HepG2 (cell line): ENCODE measurements around the gene OTOP1. TPM values are rescaled to one million over a fixed set of nuclear protein-coding genes. Genes with fewer than 3 reads are reported as not detected.

Experiments
- AFF4 ChIP-seq: sonication (generic); formaldehyde crosslinking; IDR thresholded peaks from 2 replicates; pipeline ENCODE4 v1.4.0; 2020; ENCODE audit warnings: missing genetic modification reagents
- ATF7 ChIP-seq, 2 experiments: fragments of 450-650 bp in 1 of 2; sonication (generic) in 1 of 2; formaldehyde crosslinking in 1 of 2; IDR thresholded peaks; 2 replicates each; pipeline versions ENCODE4 v1.4.0 to v1.6.1; 2016 to 2020; ENCODE audit warnings: antibody characterized with exemption in 1 of 2, mild to moderate bottlenecking in 1 of 2, missing genetic modification reagents in 1 of 2
- DPF2 ChIP-seq: sonication (generic); formaldehyde crosslinking; IDR thresholded peaks from 2 replicates; pipeline ENCODE4 v1.4.0; 2020; ENCODE audit warnings: mild to moderate bottlenecking, low read depth, missing genetic modification reagents, borderline replicate concordance
- FOSL1 ChIP-seq: sonication (generic); formaldehyde crosslinking; IDR thresholded peaks from 2 replicates; pipeline ENCODE4 v1.9.0; 2021; ENCODE audit warnings: missing genetic modification reagents, borderline replicate concordance
- GMEB1 ChIP-seq: sonication (generic); formaldehyde crosslinking; IDR thresholded peaks from 2 replicates; pipeline ENCODE4 v1.5.1; 2020; ENCODE audit warnings: missing genetic modification reagents, mild to moderate bottlenecking, borderline replicate concordance
- KDM2A ChIP-seq: sonication (generic); formaldehyde crosslinking; IDR thresholded peaks from 2 replicates; pipeline ENCODE4 v1.4.0; 2020; ENCODE audit warnings: low read depth, missing genetic modification reagents, borderline replicate concordance
- KDM4B ChIP-seq: sonication (generic); formaldehyde crosslinking; IDR thresholded peaks from 2 replicates; pipeline ENCODE4 v1.4.0; 2020; ENCODE audit warnings: missing genetic modification reagents
- NFIC ChIP-seq: IDR thresholded peaks from 2 replicates; pipeline ENCODE4 v1.6.1; 2012; ENCODE audit warnings: mild to moderate bottlenecking, low read length, inconsistent platforms
- RAD51 ChIP-seq: fragments of 450-650 bp; IDR thresholded peaks from 2 replicates; pipeline ENCODE4 v1.6.1; 2016; ENCODE audit warnings: borderline replicate concordance
- RFX1 ChIP-seq: fragments of 450-650 bp; IDR thresholded peaks from 2 replicates; pipeline ENCODE4 v1.6.1; 2017
- SMARCE1 ChIP-seq: fragments of 450-650 bp; IDR thresholded peaks from 2 replicates; pipeline ENCODE4 v1.6.1; 2017; ENCODE audit warnings: borderline replicate concordance
- ZNF282 ChIP-seq: fragments of 450-650 bp; IDR thresholded peaks from 2 replicates; pipeline ENCODE4 v1.6.1; 2018; ENCODE audit not compliant: partially characterized antibody
- ZNF530 ChIP-seq: sonication (generic); formaldehyde crosslinking; IDR thresholded peaks from 2 replicates; pipeline ENCODE4 v1.5.0; 2020; ENCODE audit warnings: low read depth, mild to moderate bottlenecking, missing genetic modification reagents
- ZNF569 ChIP-seq: sonication (generic); formaldehyde crosslinking; IDR thresholded peaks from 2 replicates; pipeline ENCODE4 v1.5.0; 2020; ENCODE audit warnings: mild to moderate bottlenecking, missing genetic modification reagents, moderate library complexity, borderline replicate concordance
- ZNF784 ChIP-seq: sonication (generic); formaldehyde crosslinking; IDR thresholded peaks from 2 replicates; pipeline ENCODE4 v1.5.1; 2020; ENCODE audit warnings: missing genetic modification reagents, mild to moderate bottlenecking, borderline replicate concordance
- polyA plus RNA-seq, 8 experiments: library from polyadenylated mRNA; depleted of rRNA in 3 of 8; stranded (reverse) in 7 of 8; unstranded in 1 of 8; fragments of >200 nt; fragmentation: Illumina TruSeq in 4 of 8; extraction: Trizol in 4 of 8; gene quantifications; 2 replicates each; pipeline versions ENCODE4 v1.2.1 to v1.2.3, GENCODE V29; 2011 to 2016; ENCODE audit warnings: low read depth in 4 of 8, missing spikeins in 1 of 8, mixed read lengths in 1 of 8; ENCODE audit not compliant: insufficient read depth in 1 of 8
- total RNA-seq, 5 experiments: library from RNA; depleted of rRNA; stranded (reverse); fragments of >200 nt; fragmentation: Illumina TruSeq; extraction: Trizol; gene quantifications; 2 replicates each; pipeline ENCODE4 v1.2.3, GENCODE V29; 2016; ENCODE audit warnings: low read depth in 1 of 5
- TF ChIP-seq, protein P1 (sequence below): sonication (generic); formaldehyde crosslinking; IDR thresholded peaks from 2 replicates; pipeline ENCODE4 v1.5.1; 2020; ENCODE audit warnings: missing genetic modification reagents, mild to moderate bottlenecking, borderline replicate concordance
- TF ChIP-seq, protein P2 (sequence below): sonication (generic); IDR thresholded peaks from 2 replicates; pipeline ENCODE4 v1.6.1; 2016; ENCODE audit warnings: low read depth, borderline replicate concordance

OTOP1 gene
- total and polyA plus RNA-seq, 2 of the 13 experiments (the other 11 are each of a cell fraction or from before 2014, with no cell fraction given) = not detected

DNA sequence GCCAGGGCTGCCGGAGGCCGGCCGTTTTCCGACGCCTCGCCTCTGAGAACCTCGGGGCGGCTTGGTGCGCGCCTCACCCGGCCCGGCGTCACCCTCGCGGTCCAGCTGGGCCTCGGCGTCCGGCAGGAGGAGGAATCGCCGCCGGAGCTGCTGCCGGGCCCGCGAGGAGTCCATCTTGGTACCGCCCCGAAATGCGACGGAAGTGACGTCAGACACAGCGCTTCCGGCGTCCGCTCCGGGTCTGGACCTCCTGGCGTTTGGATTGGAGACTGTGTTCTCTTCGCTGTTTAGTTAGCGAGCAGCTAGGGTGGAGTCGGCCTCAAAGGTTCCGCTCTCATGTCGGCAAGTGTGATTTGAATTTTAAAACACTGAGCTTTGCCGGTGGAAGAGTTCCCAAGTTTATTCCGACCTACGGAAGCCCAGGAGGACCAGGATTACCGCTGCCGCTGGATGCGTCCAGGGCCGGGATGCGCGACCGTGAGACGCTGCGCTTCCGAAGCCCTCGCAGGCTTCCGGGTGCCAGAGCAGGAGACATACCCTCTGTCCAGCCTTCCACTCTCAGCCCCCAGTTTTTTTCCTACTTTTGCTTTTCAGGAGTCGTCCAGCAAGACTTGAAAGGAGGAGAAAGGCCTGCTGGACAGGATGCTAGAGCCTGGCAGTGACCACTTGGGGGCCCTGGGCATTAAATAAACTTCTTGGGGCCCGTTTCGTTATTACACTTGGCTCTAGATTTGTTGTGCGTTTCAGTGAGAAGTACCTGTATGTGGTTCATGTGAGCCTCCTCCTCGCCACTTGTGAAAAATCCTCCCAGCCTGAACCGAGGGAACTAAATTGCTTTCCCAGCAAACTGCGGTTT is 21.5 kb upstream of the OTOP1 start, which contains the start of gene TMEM128 (continued):
- TF ChIP-seq AFF4 (CRISPR knock-in tag) (no peak), RAD51 (no peak), DPF2 (CRISPR knock-in tag) (no peak), ZNF282 (no peak), ZNF569 (CRISPR knock-in tag) (no peak), ZNF530 (CRISPR knock-in tag) (no peak), ZNF784 (CRISPR knock-in tag) (0 out of 2 replicates have a peak, but pooled peaks have one; percentile 49), ATF7 (IDR thresholded peaks at IDR 0.05) (peak; percentile 87), ATF7 (CRISPR knock-in tag; IDR thresholded peaks at IDR 0.05) (peak; percentile 85), NFIC (0 out of 2 replicates have a peak, but pooled peaks have one; percentile 8), RFX1 (no peak), GMEB1 (CRISPR knock-in tag) (peak; percentile 83; the same call in 1 of the 2 replicates), KDM2A (peak; percentile 89; the same call in 1 of the 2 replicates), SMARCE1 (no peak), KDM4B (CRISPR knock-in tag) (peak; percentile 18; the same call in 1 of the 2 replicates), FOSL1 (CRISPR knock-in tag) (peak; percentile 27; the same call in 1 of the 2 replicates)
- TF ChIP-seq, protein P1, sequence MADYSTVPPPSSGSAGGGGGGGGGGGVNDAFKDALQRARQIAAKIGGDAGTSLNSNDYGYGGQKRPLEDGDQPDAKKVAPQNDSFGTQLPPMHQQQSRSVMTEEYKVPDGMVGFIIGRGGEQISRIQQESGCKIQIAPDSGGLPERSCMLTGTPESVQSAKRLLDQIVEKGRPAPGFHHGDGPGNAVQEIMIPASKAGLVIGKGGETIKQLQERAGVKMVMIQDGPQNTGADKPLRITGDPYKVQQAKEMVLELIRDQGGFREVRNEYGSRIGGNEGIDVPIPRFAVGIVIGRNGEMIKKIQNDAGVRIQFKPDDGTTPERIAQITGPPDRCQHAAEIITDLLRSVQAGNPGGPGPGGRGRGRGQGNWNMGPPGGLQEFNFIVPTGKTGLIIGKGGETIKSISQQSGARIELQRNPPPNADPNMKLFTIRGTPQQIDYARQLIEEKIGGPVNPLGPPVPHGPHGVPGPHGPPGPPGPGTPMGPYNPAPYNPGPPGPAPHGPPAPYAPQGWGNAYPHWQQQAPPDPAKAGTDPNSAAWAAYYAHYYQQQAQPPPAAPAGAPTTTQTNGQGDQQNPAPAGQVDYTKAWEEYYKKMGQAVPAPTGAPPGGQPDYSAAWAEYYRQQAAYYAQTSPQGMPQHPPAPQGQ (CRISPR knock-in tag) = no peak
- TF ChIP-seq, protein P2, sequence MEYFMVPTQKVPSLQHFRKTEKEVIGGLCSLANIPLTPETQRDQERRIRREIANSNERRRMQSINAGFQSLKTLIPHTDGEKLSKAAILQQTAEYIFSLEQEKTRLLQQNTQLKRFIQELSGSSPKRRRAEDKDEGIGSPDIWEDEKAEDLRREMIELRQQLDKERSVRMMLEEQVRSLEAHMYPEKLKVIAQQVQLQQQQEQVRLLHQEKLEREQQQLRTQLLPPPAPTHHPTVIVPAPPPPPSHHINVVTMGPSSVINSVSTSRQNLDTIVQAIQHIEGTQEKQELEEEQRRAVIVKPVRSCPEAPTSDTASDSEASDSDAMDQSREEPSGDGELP = peak; percentile 55; the same call in 1 of the 2 replicates
